HG03103 (cell line): Measurements from ENCODE around the gene TEAD1.

Experiments
- ATAC-seq: cut with Tn5 transposase; IDR thresholded peaks from one replicate; pipeline ENCODE4 v1.9.1; 2021; ENCODE audit warnings: low read depth; ENCODE audit not compliant: unreplicated experiment

TEAD1 gene

GRCh38 chr11:12882670-12883069 is 208.4 kb downstream of the TEAD1 start:
- no peak for ATAC-seq

- ATAC-seq: no peak
Measured at GRCh38 chr11:12884751-12885318, 210.6 kb downstream of the TEAD1 start.

GRCh38 chr11:12885717-12886239 is 211.6 kb downstream of the TEAD1 start:
- no peak for ATAC-seq

GRCh38 chr11:12886508-12886907 is 212.3 kb downstream of the TEAD1 start:
- ATAC-seq: no peak

- ATAC-seq: no peak
Measured at GRCh38 chr11:12888525-12889158, 214.4 kb downstream of the TEAD1 start.

GRCh38 chr11:12889243-12889642 is 215.0 kb downstream of the TEAD1 start:
- ATAC-seq: no peak

- no peak for ATAC-seq
Measured at GRCh38 chr11:12890476-12890875, 216.3 kb downstream of the TEAD1 start.

GRCh38 chr11:12893787-12894672 is 219.8 kb downstream of the TEAD1 start:
- ATAC-seq: no peak

GRCh38 chr11:12897390-12897789 is 223.2 kb downstream of the TEAD1 start:
- no peak for ATAC-seq

- ATAC-seq: no peak
Measured at GRCh38 chr11:12897867-12898266, 223.6 kb downstream of the TEAD1 start.

GRCh38 chr11:12900496-12900895 is 226.3 kb downstream of the TEAD1 start:
- no peak for ATAC-seq

- ATAC-seq: no peak
Measured at GRCh38 chr11:12901272-12901671, 227.1 kb downstream of the TEAD1 start.

GRCh38 chr11:12901874-12902481 is 227.8 kb downstream of the TEAD1 start:
- ATAC-seq: no peak

GRCh38 chr11:12902791-12903486 is 228.7 kb downstream of the TEAD1 start:
- no peak for ATAC-seq

GRCh38 chr11:12905435-12905834 is 231.2 kb downstream of the TEAD1 start:
- ATAC-seq: no peak

- ATAC-seq: no peak
Measured at GRCh38 chr11:12906501-12906900, 232.3 kb downstream of the TEAD1 start.

- ATAC-seq: no peak
Measured at GRCh38 chr11:12909879-12910278, 235.7 kb downstream of the TEAD1 start.

- no peak for ATAC-seq
Measured at GRCh38 chr11:12914400-12914912, 240.2 kb downstream of the TEAD1 start.

GRCh38 chr11:12915093-12915492 is 240.9 kb downstream of the TEAD1 start:
- ATAC-seq: no peak

GRCh38 chr11:12917822-12918221 is 243.6 kb downstream of the TEAD1 start:
- no peak for ATAC-seq
